Fibroblast of lung (primary cell): ENCODE measurements around the gene MT1HL1.

Source experiments
- EZH2 ChIP-seq: IDR thresholded peaks from 2 replicates; pipeline ENCODE4 v1.5.1; 2012; ENCODE audit warnings: low read length, control low read depth, mild to moderate bottlenecking; ENCODE audit errors: missing control alignments
- TF ChIP-seq, protein P1 (sequence below), 2 donors: IDR thresholded peaks in 1 of 2; conservative IDR thresholded peaks in 1 of 2; 1 replicate in 1 of 2; 2 replicates in 1 of 2; pipeline ENCODE4 v1.5.1; 2011 to 2012; ENCODE audit warnings: low read length in 2 of 2, control low read depth in 1 of 2, inconsistent platforms in 1 of 2, low read depth in 1 of 2, mild to moderate bottlenecking in 1 of 2

DNA sequence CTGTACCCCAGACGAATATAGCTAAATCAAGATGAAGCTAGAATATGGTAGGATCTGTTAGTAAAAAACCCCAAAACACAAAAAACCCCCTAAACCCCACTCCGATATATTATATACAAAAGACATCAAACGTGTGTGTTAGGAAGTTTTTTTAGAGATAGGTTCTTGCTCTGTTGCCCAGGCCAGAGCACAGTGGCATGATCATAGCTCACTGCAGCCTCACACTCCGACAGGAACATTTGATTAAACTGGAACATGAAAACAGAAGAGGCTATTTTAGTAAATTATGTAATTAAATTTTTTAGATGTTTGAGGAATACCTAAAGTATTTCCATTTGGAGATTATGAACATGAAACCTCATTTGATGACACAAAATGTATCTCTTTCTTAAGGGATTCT is 29.6 kb upstream of the MT1HL1 start:
- TF ChIP-seq, protein P1, sequence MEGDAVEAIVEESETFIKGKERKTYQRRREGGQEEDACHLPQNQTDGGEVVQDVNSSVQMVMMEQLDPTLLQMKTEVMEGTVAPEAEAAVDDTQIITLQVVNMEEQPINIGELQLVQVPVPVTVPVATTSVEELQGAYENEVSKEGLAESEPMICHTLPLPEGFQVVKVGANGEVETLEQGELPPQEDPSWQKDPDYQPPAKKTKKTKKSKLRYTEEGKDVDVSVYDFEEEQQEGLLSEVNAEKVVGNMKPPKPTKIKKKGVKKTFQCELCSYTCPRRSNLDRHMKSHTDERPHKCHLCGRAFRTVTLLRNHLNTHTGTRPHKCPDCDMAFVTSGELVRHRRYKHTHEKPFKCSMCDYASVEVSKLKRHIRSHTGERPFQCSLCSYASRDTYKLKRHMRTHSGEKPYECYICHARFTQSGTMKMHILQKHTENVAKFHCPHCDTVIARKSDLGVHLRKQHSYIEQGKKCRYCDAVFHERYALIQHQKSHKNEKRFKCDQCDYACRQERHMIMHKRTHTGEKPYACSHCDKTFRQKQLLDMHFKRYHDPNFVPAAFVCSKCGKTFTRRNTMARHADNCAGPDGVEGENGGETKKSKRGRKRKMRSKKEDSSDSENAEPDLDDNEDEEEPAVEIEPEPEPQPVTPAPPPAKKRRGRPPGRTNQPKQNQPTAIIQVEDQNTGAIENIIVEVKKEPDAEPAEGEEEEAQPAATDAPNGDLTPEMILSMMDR (conservative IDR thresholded peaks at IDR 0.05 in 1 of 2, IDR thresholded peaks at IDR 0.05 in 1 of 2; ENCODE audit: low read depth in 1 of 2, low read length in 2 of 2): no peak
- no peak for TF ChIP-seq EZH2
